Calu3 (cell line): ENCODE results near the gene ACCS. TPM values are rescaled to one million over a fixed set of nuclear protein-coding genes. Genes with fewer than 3 reads are reported as not detected.
A peak's percentile ranks its signal among the peaks of the same experiment; 100 is the strongest.

Experiments
- BruUV-seq: library from RNA; stranded (reverse); fragments of 400-500 nt; replicated peaks from 2 replicates; lab custom pipeline; 2021; lab: Mats Ljungman, UMichigan
- CTCF ChIA-PET: fragments of 300-600 bp; sonication (Branson Sonifier 250); formaldehyde crosslinking; loops from one replicate; lab custom pipeline; 2022; ENCODE audit warnings: antibody characterized with exemption; lab: Charles Lee
- DNase-seq: peaks from one replicate; pipeline ENCODE4 v3.0.0; 2022
- H3K27ac Mint-ChIP-seq: one replicate; pipeline ENCODE4 v1.8.0; 2022; ENCODE audit warnings: mixed read lengths; ENCODE audit not compliant: unreplicated experiment
- H3K27me3 Mint-ChIP-seq: one replicate; pipeline ENCODE4 v1.8.0; 2022; ENCODE audit warnings: mixed read lengths; ENCODE audit not compliant: unreplicated experiment
- H3K36me3 Mint-ChIP-seq: one replicate; pipeline ENCODE4 v1.8.0; 2022; ENCODE audit warnings: mild to moderate bottlenecking, moderate library complexity, mixed read lengths; ENCODE audit not compliant: insufficient read depth, unreplicated experiment
- H3K4me1 Mint-ChIP-seq: one replicate; pipeline ENCODE4 v1.8.0; 2022; ENCODE audit warnings: mild to moderate bottlenecking, low read depth, mixed read lengths; ENCODE audit not compliant: unreplicated experiment
- H3K4me3 Mint-ChIP-seq: one replicate; pipeline ENCODE4 v1.8.0; 2022; ENCODE audit warnings: mild to moderate bottlenecking, low read depth, moderate library complexity, mixed read lengths; ENCODE audit not compliant: unreplicated experiment
- H3K9me3 Mint-ChIP-seq: one replicate; pipeline ENCODE4 v1.8.0; 2022; ENCODE audit warnings: low read depth, mixed read lengths; ENCODE audit not compliant: unreplicated experiment
- intact Hi-C: fragments of 100-400 bp; cut with micrococcal nuclease; formaldehyde crosslinking; loops from one replicate; pipeline ENCODE4 v1.10.0; 2022; ENCODE audit not compliant: unreplicated experiment
- total RNA-seq: library from RNA; stranded (reverse); gene quantifications from 2 replicates; pipeline ENCODE4 v1.2.3, GENCODE V29; 2022
- TF ChIP-seq, protein P1 (sequence below): fragments of 200-600 bp; IDR thresholded peaks from one replicate; pipeline ENCODE4 v1.8.0; 2022; ENCODE audit warnings: antibody characterized with exemption; ENCODE audit not compliant: unreplicated experiment

The ACCS gene
- total RNA-seq, 1 experiment from 2014 or later: 17.9 TPM

DNA sequence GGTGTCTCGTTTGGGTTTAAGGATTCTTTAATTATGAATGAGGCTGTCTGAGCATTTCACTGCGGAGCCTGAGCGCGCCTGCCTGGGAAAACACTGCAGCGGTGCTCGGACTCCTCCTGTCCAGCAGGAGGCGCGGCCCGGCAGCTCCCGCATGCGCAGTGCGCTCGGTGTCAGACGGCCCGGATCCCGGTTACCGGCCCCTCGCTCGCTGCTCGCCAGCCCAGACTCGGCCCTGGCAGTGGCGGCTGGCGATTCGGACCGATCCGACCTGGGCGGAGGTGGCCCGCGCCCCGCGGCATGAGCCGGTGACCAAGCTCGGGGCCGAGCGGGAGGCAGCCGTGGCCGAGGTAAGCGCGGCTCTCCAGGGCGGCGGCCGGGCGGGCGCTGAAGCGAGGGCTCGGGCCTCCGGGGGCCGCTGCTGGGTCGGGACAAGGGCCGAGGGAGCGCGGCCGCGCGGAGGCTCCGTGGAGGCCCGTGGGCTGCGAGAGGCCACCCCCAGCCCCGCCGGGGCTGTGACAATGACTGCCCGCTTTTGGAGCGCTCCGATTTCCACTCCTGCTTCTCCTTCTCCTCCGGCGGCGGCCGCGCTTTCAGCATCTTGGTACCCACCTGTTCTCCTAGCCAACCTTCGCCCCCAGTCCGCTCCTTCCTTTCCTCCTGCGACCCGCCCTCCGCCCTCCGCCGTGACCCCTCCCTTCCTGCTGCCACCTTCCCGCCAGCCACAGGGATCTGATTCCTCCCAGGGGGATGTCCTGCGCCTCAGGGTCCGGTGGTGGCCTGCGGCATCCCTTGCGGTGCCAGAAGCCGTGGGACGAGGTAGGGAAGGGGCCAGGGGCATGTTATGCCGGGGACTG is 29.7 kb downstream of the ACCS start, which contains the start of gene EXT2:
Gene EXT2 (plus strand): TSS at position 173 of the 854 bp plus-strand sequence. CDS start 12,035 bp downstream, outside the sequence.
- intact Hi-C loops: no loop called here
- peak; percentile 88 for DNase-seq
- no TSS peak for BruUV-seq
- H3K36me3 Mint-ChIP-seq: peaks cover 24% of the 10 kb centered on the region
- H3K27ac Mint-ChIP-seq: peak within 1 kb of the TSS; percentile 47
- no peaks in the 10 kb centered on the region for H3K27me3 Mint-ChIP-seq
- H3K4me1 Mint-ChIP-seq: peaks cover 16% of the 10 kb centered on the region
- no peaks in the 10 kb centered on the region for H3K9me3 Mint-ChIP-seq
- H3K4me3 Mint-ChIP-seq: peak within 1 kb of the TSS; percentile 82
- CTCF ChIA-PET: interaction anchor here (0.6 to 1.2 kb wide), 3 partner anchors 9 to 44 kb away, joined by 3 to 7 read pairs (median 5); no protein-coding TSS in a partner anchor
- TF ChIP-seq, protein P1, sequence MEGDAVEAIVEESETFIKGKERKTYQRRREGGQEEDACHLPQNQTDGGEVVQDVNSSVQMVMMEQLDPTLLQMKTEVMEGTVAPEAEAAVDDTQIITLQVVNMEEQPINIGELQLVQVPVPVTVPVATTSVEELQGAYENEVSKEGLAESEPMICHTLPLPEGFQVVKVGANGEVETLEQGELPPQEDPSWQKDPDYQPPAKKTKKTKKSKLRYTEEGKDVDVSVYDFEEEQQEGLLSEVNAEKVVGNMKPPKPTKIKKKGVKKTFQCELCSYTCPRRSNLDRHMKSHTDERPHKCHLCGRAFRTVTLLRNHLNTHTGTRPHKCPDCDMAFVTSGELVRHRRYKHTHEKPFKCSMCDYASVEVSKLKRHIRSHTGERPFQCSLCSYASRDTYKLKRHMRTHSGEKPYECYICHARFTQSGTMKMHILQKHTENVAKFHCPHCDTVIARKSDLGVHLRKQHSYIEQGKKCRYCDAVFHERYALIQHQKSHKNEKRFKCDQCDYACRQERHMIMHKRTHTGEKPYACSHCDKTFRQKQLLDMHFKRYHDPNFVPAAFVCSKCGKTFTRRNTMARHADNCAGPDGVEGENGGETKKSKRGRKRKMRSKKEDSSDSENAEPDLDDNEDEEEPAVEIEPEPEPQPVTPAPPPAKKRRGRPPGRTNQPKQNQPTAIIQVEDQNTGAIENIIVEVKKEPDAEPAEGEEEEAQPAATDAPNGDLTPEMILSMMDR: peak; percentile 78

DNA sequence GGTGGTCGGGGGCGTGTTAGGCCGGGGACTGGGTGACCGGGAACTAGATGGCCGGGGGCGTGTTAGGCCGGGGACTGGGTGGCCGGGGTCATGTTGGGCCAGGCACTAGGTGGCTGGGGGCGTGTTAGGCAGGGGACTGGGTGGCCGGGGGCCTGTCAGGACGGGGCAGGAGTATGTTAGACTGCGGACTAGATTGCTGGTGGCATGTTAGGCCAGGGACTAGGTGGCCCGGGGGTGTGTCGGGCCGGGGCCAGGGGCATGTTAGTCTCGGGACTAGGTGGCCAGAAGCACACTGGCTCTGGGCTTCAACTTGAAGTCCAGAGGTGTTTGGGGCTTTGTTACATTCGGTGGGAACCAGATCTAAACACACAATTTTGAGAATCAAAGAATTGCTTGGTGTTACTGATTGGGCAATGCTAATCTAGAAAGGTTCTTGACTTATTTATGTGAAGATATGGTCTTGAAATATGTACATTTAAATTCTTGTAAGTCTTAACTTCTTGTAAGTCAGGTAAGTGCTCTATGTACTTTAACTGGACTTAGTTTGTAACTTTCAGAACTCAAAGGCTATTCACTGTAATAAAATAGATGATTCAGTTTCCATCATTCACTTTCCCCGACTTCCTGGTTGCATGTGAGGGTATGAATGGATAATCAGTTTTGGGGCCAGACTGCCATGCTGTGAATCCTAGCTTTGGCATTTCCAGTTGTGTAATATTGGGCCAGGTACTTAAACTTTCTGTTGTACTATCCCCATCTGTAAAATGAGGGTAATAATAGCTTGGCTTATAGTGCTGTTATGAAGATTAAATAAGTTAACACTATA is 30.5 kb downstream of the ACCS start:
- BruUV-seq: no TSS peak
- H3K4me3 Mint-ChIP-seq: peak overlapping the region; percentile 82
- TF ChIP-seq, protein P1: no peak
- no peaks in the 10 kb centered on the region for H3K27me3 Mint-ChIP-seq
- peaks cover 16% of the 10 kb centered on the region for H3K4me1 Mint-ChIP-seq
- CTCF ChIA-PET: no interaction called here
- H3K36me3 Mint-ChIP-seq: peaks cover 24% of the 10 kb centered on the region
- intact Hi-C loops: no loop called here
- peak overlapping the region; percentile 47 for H3K27ac Mint-ChIP-seq
- no peak for DNase-seq
- H3K9me3 Mint-ChIP-seq: no peaks in the 10 kb centered on the region

DNA sequence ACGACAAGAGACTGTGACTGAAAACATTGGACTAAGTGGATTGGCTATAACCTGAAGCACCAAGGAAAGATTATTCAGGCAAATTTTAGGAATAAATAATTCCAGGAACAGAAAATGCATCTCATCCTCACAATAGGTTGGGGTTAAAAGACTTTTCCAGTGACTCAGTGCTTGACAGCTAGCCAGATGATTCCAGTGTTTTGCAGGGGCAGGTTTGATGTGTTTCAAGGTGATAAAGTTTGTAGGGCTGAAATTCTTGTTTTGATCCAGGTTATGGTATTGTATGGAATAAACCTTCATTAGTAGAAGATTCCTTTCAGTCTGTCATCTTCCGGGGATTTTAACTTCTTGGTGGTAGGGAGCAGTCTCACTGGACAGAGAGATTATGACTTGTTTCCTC is 31.8 kb downstream of the ACCS start:
- no TSS peak for BruUV-seq
- Mint-ChIP-seq H3K4me3 (no peak overlapping the region), H3K9me3 (no peaks in the 10 kb centered on the region), H3K27ac (no peak overlapping the region), H3K27me3 (no peaks in the 10 kb centered on the region), H3K4me1 (peaks cover 16% of the 10 kb centered on the region), H3K36me3 (peaks cover 24% of the 10 kb centered on the region)
- intact Hi-C loops: no loop called here
- DNase-seq: no peak
- TF ChIP-seq, protein P1: no peak
- CTCF ChIA-PET: interaction anchor here (0.7 kb wide), 1 partner anchor 195 kb away, joined by 3 read pairs; no protein-coding TSS in a partner anchor

DNA sequence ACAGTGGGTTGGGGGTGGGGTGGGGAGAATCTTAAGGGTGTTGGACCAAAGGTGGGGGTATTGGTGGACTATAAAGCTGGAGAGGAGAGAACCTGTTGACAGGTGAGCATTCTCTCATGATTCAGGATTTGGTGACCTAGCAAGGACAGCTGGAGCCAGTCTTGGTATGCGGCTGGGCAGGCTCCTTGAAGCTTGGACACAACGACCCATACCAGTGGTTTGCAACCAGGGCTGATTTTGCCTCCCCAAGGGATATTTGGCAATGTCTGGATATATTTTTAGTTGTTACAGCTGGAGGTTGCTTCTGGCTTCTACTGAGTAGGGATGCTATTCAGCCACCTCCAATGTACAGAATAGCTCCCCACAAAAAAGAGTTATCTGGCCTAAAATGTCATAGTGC is 35.0 kb downstream of the ACCS start:
- no peak for DNase-seq
- Mint-ChIP-seq H3K27ac (no peak overlapping the region), H3K4me1 (no peaks in the 10 kb centered on the region), H3K36me3 (peaks cover 6% of the 10 kb centered on the region), H3K4me3 (no peak overlapping the region), H3K9me3 (no peaks in the 10 kb centered on the region), H3K27me3 (no peaks in the 10 kb centered on the region)
- intact Hi-C loops: no loop called here
- CTCF ChIA-PET: no interaction called here
- TF ChIP-seq, protein P1: no peak
- no TSS peak for BruUV-seq
